Measurements from ENCODE around the gene SLCO2B1.

DNA sequence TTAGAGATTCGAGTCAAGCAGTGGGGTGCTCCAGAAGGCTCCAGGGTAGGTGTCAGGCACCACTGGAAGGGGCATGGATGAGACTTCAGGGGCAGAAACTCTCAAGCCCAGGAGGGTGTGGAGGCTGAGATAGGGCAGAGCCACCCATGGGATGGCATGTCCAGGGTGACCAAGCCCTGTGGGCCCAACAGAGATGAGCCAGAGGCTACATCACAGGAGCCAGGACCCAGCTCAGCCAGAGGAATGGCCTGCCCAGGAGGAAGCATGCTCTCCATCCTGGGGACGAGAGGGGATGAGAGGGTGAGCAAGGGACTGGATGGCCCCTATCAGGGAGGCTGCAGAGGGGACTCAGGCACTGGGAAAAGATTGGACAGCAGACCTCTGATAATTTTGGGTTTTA is 42.8 kb downstream of the SLCO2B1 start:
- TF ChIP-seq CTCF (IDR thresholded peaks at IDR 0.05 in 4 of 5, conservative IDR thresholded peaks at IDR 0.05 in 1 of 5) (no peak), POLR2A (IDR thresholded peaks at IDR 0.05) (no peak)

All from gastrocnemius medialis (tissue), 4 donors.